Neutrophil (primary cell): ENCODE data around the gene PAX2.

Experiments
- H3K27ac ChIP-seq: fragments of 200-600 bp; sonication (generic); 2 replicates; pipeline ENCODE4 v1.5.1; 2016; ENCODE audit warnings: mild to moderate bottlenecking, moderate library complexity
- H3K27me3 ChIP-seq: fragments of 200-600 bp; sonication (generic); 2 replicates; pipeline ENCODE4 v1.6.0; 2016; ENCODE audit warnings: mild to moderate bottlenecking
- H3K36me3 ChIP-seq: fragments of 200-600 bp; sonication (generic); 2 replicates; pipeline ENCODE4 v1.5.1; 2017
- H3K4me1 ChIP-seq, 2 experiments: fragments of 200-600 bp in 1 of 2; sonication (generic) in 1 of 2; 1 replicate in 1 of 2; 2 replicates in 1 of 2; pipeline versions ENCODE4 v1.5.1 to v1.6.1; 2013 to 2016; ENCODE audit warnings: low read depth in 1 of 2, low read length in 1 of 2, mild to moderate bottlenecking in 1 of 2, moderate library complexity in 1 of 2; ENCODE audit not compliant: control insufficient read depth in 1 of 2, insufficient read depth in 1 of 2
- H3K4me3 ChIP-seq, 2 experiments: fragments of 200-600 bp in 1 of 2; sonication (generic) in 1 of 2; 1 replicate in 1 of 2; 2 replicates in 1 of 2; pipeline ENCODE4 v1.5.1; 2013 to 2016; ENCODE audit warnings: low read depth in 1 of 2, low read length in 1 of 2, mild to moderate bottlenecking in 1 of 2, moderate library complexity in 1 of 2
- H3K9me3 ChIP-seq: fragments of 200-600 bp; sonication (generic); 2 replicates; pipeline ENCODE4 v1.5.1; 2016
- CTCF ChIP-seq: fragments of 200-600 bp; sonication (generic); IDR thresholded peaks from 2 replicates; pipeline ENCODE4 v1.5.1; 2016; ENCODE audit warnings: antibody characterized with exemption

PAX2 gene

GRCh38 chr10:100743626-100744135, 1.7 kb upstream of the PAX2 start:
- H3K27me3 ChIP-seq: peaks cover 100% of the 10 kb centered on the region
- TF ChIP-seq CTCF: no peak
- H3K27ac ChIP-seq: no peak overlapping the region
- H3K36me3 ChIP-seq: no peaks in the 10 kb centered on the region
- H3K4me1 ChIP-seq: peaks cover 0 to 7% of the 10 kb centered on the region in 2 experiments
- no peak overlapping the region for H3K4me3 ChIP-seq
- H3K9me3 ChIP-seq: no peaks in the 10 kb centered on the region

- no peak overlapping the region for H3K27ac ChIP-seq
- no peak for TF ChIP-seq CTCF
- no peaks in the 10 kb centered on the region for H3K9me3 ChIP-seq
- no peak overlapping the region for H3K4me3 ChIP-seq
- H3K36me3 ChIP-seq: no peaks in the 10 kb centered on the region
- peaks cover 0 to 7% of the 10 kb centered on the region in 2 experiments for H3K4me1 ChIP-seq
- peaks cover 100% of the 10 kb centered on the region for H3K27me3 ChIP-seq
Measured at GRCh38 chr10:100744136-100744986, 1.0 kb upstream of the PAX2 start.

- Histone ChIP-seq H3K9me3 (no peaks in the 10 kb centered on the region), H3K27me3 (peaks cover 100% of the 10 kb centered on the region), H3K4me3 (no peak overlapping the region), H3K27ac (no peak overlapping the region), H3K4me1 (peaks cover 0 to 7% of the 10 kb centered on the region in 2 experiments), H3K36me3 (no peaks in the 10 kb centered on the region)
- no peak for TF ChIP-seq CTCF
Measured at GRCh38 chr10:100745882-100746783, 751 bp downstream of the PAX2 start.

GRCh38 chr10:100746784-100747455, 1.5 kb downstream of the PAX2 start:
- no peak overlapping the region for H3K27ac ChIP-seq
- H3K36me3 ChIP-seq: no peaks in the 10 kb centered on the region
- H3K4me3 ChIP-seq: no peak overlapping the region
- H3K4me1 ChIP-seq: peaks cover 0 to 7% of the 10 kb centered on the region in 2 experiments
- TF ChIP-seq CTCF: no peak
- peaks cover 100% of the 10 kb centered on the region for H3K27me3 ChIP-seq
- H3K9me3 ChIP-seq: no peaks in the 10 kb centered on the region
